ENCODE results near the gene MST1. TPM values are rescaled to one million over a fixed set of nuclear protein-coding genes. Genes with fewer than 3 reads are reported as not detected.

Gene MST1
- total RNA-seq, 2 experiments from 2014 or later = 12.5 to 24.2 TPM

GRCh38 chr3:49654176-49654825, 35.0 kb downstream of the MST1 start:
- H3K79me2 ChIP-seq (ENCODE audit: insufficient read depth, low read depth, low read length) = no peaks in the 10 kb centered on the region
- H3K9me2 ChIP-seq (ENCODE audit: insufficient read depth, low read length) = no peaks in the 10 kb centered on the region
- CTCF ChIA-PET (ENCODE audit: unreplicated experiment) = no interaction called here
- H3K9me3 ChIP-seq (ENCODE audit: low read length) = no peaks in the 10 kb centered on the region
- no peaks in the 10 kb centered on the region for H3K4me1 ChIP-seq (ENCODE audit: insufficient read depth, low read length, poor library complexity, severe bottlenecking)
- TF ChIP-seq EZH2phosphoT487 (IDR thresholded peaks at IDR 0.05; ENCODE audit: borderline replicate concordance, low read depth, low read length) (no peak), CTCF (conservative IDR thresholded peaks at IDR 0.05; ENCODE audit: low read length) (no peak)
- DNase-seq (ENCODE audit: low spot score) = no peak
- no peaks in the 10 kb centered on the region for H4K20me1 ChIP-seq (ENCODE audit: insufficient read depth, low read length)
- intact Hi-C loops (cut with micrococcal nuclease; ENCODE audit: unreplicated experiment) = no loop called here
- H3K4me2 ChIP-seq (ENCODE audit: low read length) = no peak overlapping the region
- no peak overlapping the region for H3K27ac ChIP-seq (ENCODE audit: low read depth, low read length, poor library complexity, severe bottlenecking)
- H2AFZ ChIP-seq (ENCODE audit: low read length) = no peak overlapping the region
- H3K36me3 ChIP-seq (ENCODE audit: insufficient read depth, low read length) = no peaks in the 10 kb centered on the region
- BruUV-seq (replicated peaks) = no TSS peak
- H3K4me3 ChIP-seq (ENCODE audit: low read depth, low read length, poor library complexity, severe bottlenecking) = no peak overlapping the region
- POLR2A ChIA-PET = no interaction called here

DNA sequence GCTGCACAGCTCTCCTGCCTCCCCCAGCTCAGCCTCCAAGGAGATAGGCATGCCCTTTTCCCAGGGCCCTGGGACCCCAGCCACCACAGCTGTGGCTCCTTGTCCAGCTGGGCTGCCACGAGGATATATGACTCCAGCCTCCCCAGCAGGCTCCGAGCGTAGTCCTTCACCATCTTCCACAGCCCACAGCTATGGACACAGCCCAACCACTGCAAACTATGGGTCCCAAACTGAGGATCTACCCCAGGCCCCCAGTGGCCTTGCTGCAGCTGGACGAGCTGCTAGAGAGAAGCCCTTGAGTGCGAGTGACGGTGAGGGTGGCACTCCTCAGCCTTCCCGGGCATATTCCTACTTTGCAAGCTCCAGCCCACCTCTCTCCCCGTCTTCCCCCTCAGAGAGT, 35.7 kb downstream of the MST1 start:
- H3K79me2 ChIP-seq (ENCODE audit: insufficient read depth, low read depth, low read length) = no peaks in the 10 kb centered on the region
- ChIA-PET CTCF (ENCODE audit: unreplicated experiment) (no interaction called here), POLR2A (no interaction called here)
- H3K4me1 ChIP-seq (ENCODE audit: insufficient read depth, low read length, poor library complexity, severe bottlenecking) = no peaks in the 10 kb centered on the region
- no peaks in the 10 kb centered on the region for H3K9me2 ChIP-seq (ENCODE audit: insufficient read depth, low read length)
- no peak overlapping the region for H2AFZ ChIP-seq (ENCODE audit: low read length)
- TF ChIP-seq EZH2phosphoT487 (IDR thresholded peaks at IDR 0.05; ENCODE audit: borderline replicate concordance, low read depth, low read length) = no peak
- no peak for TF ChIP-seq CTCF (conservative IDR thresholded peaks at IDR 0.05; ENCODE audit: low read length)
- BruUV-seq (replicated peaks) = no TSS peak
- no peak for DNase-seq (ENCODE audit: low spot score)
- no peak overlapping the region for H3K4me3 ChIP-seq (ENCODE audit: low read depth, low read length, poor library complexity, severe bottlenecking)
- intact Hi-C loops (cut with micrococcal nuclease; ENCODE audit: unreplicated experiment) = no loop called here
- no peaks in the 10 kb centered on the region for H4K20me1 ChIP-seq (ENCODE audit: insufficient read depth, low read length)
- no peak overlapping the region for H3K27ac ChIP-seq (ENCODE audit: low read depth, low read length, poor library complexity, severe bottlenecking)
- no peaks in the 10 kb centered on the region for H3K36me3 ChIP-seq (ENCODE audit: insufficient read depth, low read length)
- no peak overlapping the region for H3K4me2 ChIP-seq (ENCODE audit: low read length)
- H3K9me3 ChIP-seq (ENCODE audit: low read length) = no peaks in the 10 kb centered on the region

DNA sequence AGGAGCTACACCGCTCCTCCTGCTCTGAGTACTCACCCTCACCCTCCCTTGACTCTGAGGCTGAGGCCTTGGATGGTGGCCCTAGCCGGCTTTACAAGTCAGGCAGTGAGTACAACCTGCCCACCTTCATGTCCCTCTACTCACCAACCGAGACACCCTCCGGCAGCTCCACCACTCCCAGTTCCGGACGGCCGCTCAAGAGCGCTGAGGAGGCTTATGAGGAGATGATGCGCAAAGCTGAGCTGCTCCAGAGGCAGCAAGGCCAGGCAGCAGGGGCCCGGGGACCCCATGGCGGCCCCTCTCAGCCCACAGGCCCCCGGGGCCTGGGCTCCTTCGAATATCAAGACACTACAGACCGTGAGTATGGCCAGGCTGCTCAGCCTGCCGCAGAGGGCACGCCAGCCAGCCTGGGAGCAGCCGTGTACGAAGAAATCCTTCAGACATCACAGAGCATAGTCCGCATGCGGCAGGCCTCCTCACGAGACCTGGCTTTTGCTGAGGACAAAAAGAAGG, 36.3 kb downstream of the MST1 start:
- Histone ChIP-seq H4K20me1 (ENCODE audit: insufficient read depth, low read length) (no peaks in the 10 kb centered on the region), H3K79me2 (ENCODE audit: insufficient read depth, low read depth, low read length) (no peaks in the 10 kb centered on the region), H2AFZ (ENCODE audit: low read length) (no peak overlapping the region), H3K9me3 (ENCODE audit: low read length) (no peaks in the 10 kb centered on the region), H3K4me2 (ENCODE audit: low read length) (no peak overlapping the region), H3K36me3 (ENCODE audit: insufficient read depth, low read length) (no peaks in the 10 kb centered on the region), H3K9me2 (ENCODE audit: insufficient read depth, low read length) (no peaks in the 10 kb centered on the region), H3K4me1 (ENCODE audit: insufficient read depth, low read length, poor library complexity, severe bottlenecking) (no peaks in the 10 kb centered on the region), H3K27ac (ENCODE audit: low read depth, low read length, poor library complexity, severe bottlenecking) (no peak overlapping the region), H3K4me3 (ENCODE audit: low read depth, low read length, poor library complexity, severe bottlenecking) (no peak overlapping the region)
- no peak for DNase-seq (ENCODE audit: low spot score)
- intact Hi-C loops (cut with micrococcal nuclease; ENCODE audit: unreplicated experiment) = no loop called here
- TF ChIP-seq CTCF (conservative IDR thresholded peaks at IDR 0.05; ENCODE audit: low read length) (no peak), EZH2phosphoT487 (IDR thresholded peaks at IDR 0.05; ENCODE audit: borderline replicate concordance, low read depth, low read length) (no peak)
- ChIA-PET CTCF (ENCODE audit: unreplicated experiment) (no interaction called here), POLR2A (interaction anchor here (0.5 kb wide), 1 partner anchor 216 kb away, joined by 3 read pairs; no protein-coding TSS in a partner anchor)
- BruUV-seq (replicated peaks) = no TSS peak

Data from OCI-LY7 (cell line).